IPS-NIHi7 (cell line): ENCODE measurements around the gene C11orf52.
A peak's percentile ranks its signal among the peaks of the same experiment; 100 is the strongest.

Experiments used
- DNase-seq: peaks from one replicate; pipeline ENCODE4 v3.0.0; 2012; ENCODE audit warnings: mixed read lengths; ENCODE audit errors: extremely low spot score

Gene C11orf52

GRCh38 chr11:111939836-111940604, 21.3 kb downstream of the C11orf52 start:
- DNase-seq = no peak

GRCh38 chr11:111941963-111942362, 23.2 kb downstream of the C11orf52 start:
- DNase-seq = no peak

GRCh38 chr11:111942829-111943228, 24.1 kb downstream of the C11orf52 start:
- DNase-seq = no peak

GRCh38 chr11:111944139-111944538, 25.4 kb downstream of the C11orf52 start:
- peak; percentile 31 for DNase-seq

- DNase-seq = no peak
These were observed 25.9 kb downstream of the C11orf52 start for GRCh38 chr11:111944651-111945051.

GRCh38 chr11:111945198-111945597, 26.5 kb downstream of the C11orf52 start:
- DNase-seq = no peak

GRCh38 chr11:111946499-111946898, 27.8 kb downstream of the C11orf52 start:
- no peak for DNase-seq

GRCh38 chr11:111947143-111947542, 28.4 kb downstream of the C11orf52 start:
- no peak for DNase-seq

GRCh38 chr11:111949519-111950426, 31.1 kb downstream of the C11orf52 start:
- DNase-seq = no peak

GRCh38 chr11:111951565-111951964, 32.9 kb downstream of the C11orf52 start:
- no peak for DNase-seq

GRCh38 chr11:111954154-111954553, 35.4 kb downstream of the C11orf52 start:
- no peak for DNase-seq

- no peak for DNase-seq
These were observed 39.1 kb downstream of the C11orf52 start for GRCh38 chr11:111957663-111958444.

GRCh38 chr11:111960916-111961315, 42.2 kb downstream of the C11orf52 start:
- peak; percentile 64 for DNase-seq

- DNase-seq = no peak
These were observed 42.9 kb downstream of the C11orf52 start for GRCh38 chr11:111961389-111962300.

GRCh38 chr11:111963931-111964340, 45.2 kb downstream of the C11orf52 start:
- no peak for DNase-seq

GRCh38 chr11:111966678-111967077, 48.0 kb downstream of the C11orf52 start:
- DNase-seq = no peak

GRCh38 chr11:111967649-111968048, 48.9 kb downstream of the C11orf52 start:
- no peak for DNase-seq

GRCh38 chr11:111969344-111969743, 50.6 kb downstream of the C11orf52 start:
- no peak for DNase-seq

- DNase-seq = no peak
These were observed 55.7 kb downstream of the C11orf52 start for GRCh38 chr11:111974446-111974845.

GRCh38 chr11:111975076-111975806, 56.5 kb downstream of the C11orf52 start:
- no peak for DNase-seq
